B cell (primary cell): ENCODE results near the gene PUM1.

Source experiments
- EZH2 ChIP-seq: IDR thresholded peaks from 2 replicates; pipeline ENCODE4 v1.6.1; 2012; ENCODE audit warnings: borderline replicate concordance, low read depth, mild to moderate bottlenecking, moderate library complexity, low read length; ENCODE audit not compliant: insufficient read depth, poor library complexity, severe bottlenecking
- TF ChIP-seq, protein P1 (sequence below): fragments of 200-600 bp; IDR thresholded peaks from one replicate; pipeline ENCODE4 v1.8.0; 2022; ENCODE audit warnings: antibody characterized with exemption, mild to moderate bottlenecking

DNA sequence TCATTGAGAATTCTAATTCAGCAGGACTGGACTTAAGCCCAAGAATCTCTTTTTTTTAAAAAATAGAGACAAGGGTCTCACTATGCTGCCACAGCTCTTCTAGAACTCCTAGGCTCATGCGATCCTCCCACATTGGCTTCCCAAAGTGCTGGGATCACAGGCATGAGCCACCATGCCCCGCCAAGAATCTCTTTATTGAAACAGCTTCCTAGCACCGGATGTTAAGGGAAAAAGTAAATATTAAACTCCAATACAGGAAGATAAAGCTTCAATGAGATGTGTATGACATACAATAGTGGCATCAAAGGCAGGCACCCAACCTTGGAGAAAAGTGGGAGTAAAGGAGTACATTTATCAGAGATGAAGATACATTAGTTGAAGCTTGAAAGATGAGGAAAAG lies 25.5 kb downstream of the PUM1 start:
- TF ChIP-seq, protein P1, sequence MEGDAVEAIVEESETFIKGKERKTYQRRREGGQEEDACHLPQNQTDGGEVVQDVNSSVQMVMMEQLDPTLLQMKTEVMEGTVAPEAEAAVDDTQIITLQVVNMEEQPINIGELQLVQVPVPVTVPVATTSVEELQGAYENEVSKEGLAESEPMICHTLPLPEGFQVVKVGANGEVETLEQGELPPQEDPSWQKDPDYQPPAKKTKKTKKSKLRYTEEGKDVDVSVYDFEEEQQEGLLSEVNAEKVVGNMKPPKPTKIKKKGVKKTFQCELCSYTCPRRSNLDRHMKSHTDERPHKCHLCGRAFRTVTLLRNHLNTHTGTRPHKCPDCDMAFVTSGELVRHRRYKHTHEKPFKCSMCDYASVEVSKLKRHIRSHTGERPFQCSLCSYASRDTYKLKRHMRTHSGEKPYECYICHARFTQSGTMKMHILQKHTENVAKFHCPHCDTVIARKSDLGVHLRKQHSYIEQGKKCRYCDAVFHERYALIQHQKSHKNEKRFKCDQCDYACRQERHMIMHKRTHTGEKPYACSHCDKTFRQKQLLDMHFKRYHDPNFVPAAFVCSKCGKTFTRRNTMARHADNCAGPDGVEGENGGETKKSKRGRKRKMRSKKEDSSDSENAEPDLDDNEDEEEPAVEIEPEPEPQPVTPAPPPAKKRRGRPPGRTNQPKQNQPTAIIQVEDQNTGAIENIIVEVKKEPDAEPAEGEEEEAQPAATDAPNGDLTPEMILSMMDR: no peak
- TF ChIP-seq EZH2: no peak
